ENCODE data around the gene CDC42BPA. TPM values are rescaled to one million over a fixed set of nuclear protein-coding genes. Genes with fewer than 3 reads are reported as not detected.
"Not testable (repeated sequence)": the region's sequence is repeated elsewhere in the genome, so short reads cannot be mapped to it uniquely, and the experiment has no call there.

Gene CDC42BPA
- total RNA-seq, 1 experiment from 2014 or later = 32.0 TPM

DNA sequence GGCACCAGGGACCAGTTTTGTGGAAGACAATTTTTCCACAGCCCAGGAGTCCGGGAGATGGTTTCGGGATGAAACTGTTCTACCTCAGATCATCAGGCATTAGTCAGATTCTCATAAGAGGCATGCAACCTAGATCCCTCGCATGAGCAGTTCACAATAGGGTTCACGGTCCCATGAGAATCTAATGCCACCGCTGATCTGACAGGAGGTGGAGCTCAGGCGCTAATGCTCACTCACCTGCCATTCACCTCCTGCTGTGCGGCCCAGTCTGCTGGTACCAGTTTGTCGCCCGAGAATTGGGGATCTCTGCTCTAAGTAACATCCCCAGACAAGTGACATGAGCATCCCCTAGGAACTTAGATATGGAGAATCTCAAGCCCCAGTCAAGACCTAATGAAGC, 197.5 kb downstream of the CDC42BPA start:
- TF ChIP-seq, protein P1, sequence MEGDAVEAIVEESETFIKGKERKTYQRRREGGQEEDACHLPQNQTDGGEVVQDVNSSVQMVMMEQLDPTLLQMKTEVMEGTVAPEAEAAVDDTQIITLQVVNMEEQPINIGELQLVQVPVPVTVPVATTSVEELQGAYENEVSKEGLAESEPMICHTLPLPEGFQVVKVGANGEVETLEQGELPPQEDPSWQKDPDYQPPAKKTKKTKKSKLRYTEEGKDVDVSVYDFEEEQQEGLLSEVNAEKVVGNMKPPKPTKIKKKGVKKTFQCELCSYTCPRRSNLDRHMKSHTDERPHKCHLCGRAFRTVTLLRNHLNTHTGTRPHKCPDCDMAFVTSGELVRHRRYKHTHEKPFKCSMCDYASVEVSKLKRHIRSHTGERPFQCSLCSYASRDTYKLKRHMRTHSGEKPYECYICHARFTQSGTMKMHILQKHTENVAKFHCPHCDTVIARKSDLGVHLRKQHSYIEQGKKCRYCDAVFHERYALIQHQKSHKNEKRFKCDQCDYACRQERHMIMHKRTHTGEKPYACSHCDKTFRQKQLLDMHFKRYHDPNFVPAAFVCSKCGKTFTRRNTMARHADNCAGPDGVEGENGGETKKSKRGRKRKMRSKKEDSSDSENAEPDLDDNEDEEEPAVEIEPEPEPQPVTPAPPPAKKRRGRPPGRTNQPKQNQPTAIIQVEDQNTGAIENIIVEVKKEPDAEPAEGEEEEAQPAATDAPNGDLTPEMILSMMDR (conservative IDR thresholded peaks at IDR 0.05; ENCODE audit: low read depth, low read length) = no peak
- TF ChIP-seq EZH2phosphoT487 (IDR thresholded peaks at IDR 0.05; ENCODE audit: borderline replicate concordance, low read length) = no peak
- TF ChIP-seq EZH2 (IDR thresholded peaks at IDR 0.05; ENCODE audit: low read length, unreplicated experiment) = no peak
- Histone ChIP-seq H3K27ac (ENCODE audit: low read length) (no peak overlapping the region), H3K27me3 (ENCODE audit: low read length) (no peaks in the 10 kb centered on the region), H3K9ac (ENCODE audit: low read length) (no peak overlapping the region), H3K4me3 (ENCODE audit: low read length) (no peak overlapping the region), H3K9me2 (replicated peaks; ENCODE audit: low read length) (no peaks in the 10 kb centered on the region), H3F3A (ENCODE audit: low read length, unreplicated experiment) (no peaks in the 10 kb centered on the region), H3K4me1 (ENCODE audit: insufficient read depth, low read length) (no peaks in the 10 kb centered on the region), H3K9me3 (ENCODE audit: low read length) (no peaks in the 10 kb centered on the region), H3K4me2 (ENCODE audit: low read length) (no peak overlapping the region), H3K36me3 (ENCODE audit: low read depth, low read length) (no peaks in the 10 kb centered on the region), H2AFZ (ENCODE audit: low read length) (no peak overlapping the region), H3K79me2 (ENCODE audit: low read length) (no peaks in the 10 kb centered on the region), H4K20me1 (ENCODE audit: low read length) (no peaks in the 10 kb centered on the region)
- DNase-seq (no peak), ATAC-seq (no peak)
- intact Hi-C loops (cut with micrococcal nuclease) = no loop called here
- POLR2A ChIA-PET (ENCODE audit: unreplicated experiment) = no interaction called here
- no TSS peak for BruUV-seq (replicated peaks)
- CTCF ChIA-PET = no interaction called here

- Histone ChIP-seq H3K79me2 (ENCODE audit: low read length) (no peaks in the 10 kb centered on the region), H4K20me1 (ENCODE audit: low read length) (no peaks in the 10 kb centered on the region), H3K36me3 (ENCODE audit: low read depth, low read length) (0 out of 2 replicates have a peak, but pooled peaks cover 3% of the 10 kb centered on the region), H3K4me2 (ENCODE audit: low read length) (no peak overlapping the region), H3K4me1 (ENCODE audit: insufficient read depth, low read length) (no peaks in the 10 kb centered on the region), H3K27me3 (ENCODE audit: low read length) (no peaks in the 10 kb centered on the region), H3K9me3 (ENCODE audit: low read length) (no peaks in the 10 kb centered on the region), H2AFZ (ENCODE audit: low read length) (no peak overlapping the region), H3K27ac (ENCODE audit: low read length) (no peak overlapping the region), H3K4me3 (ENCODE audit: low read length) (no peak overlapping the region), H3F3A (ENCODE audit: low read length, unreplicated experiment) (no peaks in the 10 kb centered on the region), H3K9me2 (replicated peaks; ENCODE audit: low read length) (no peaks in the 10 kb centered on the region), H3K9ac (ENCODE audit: low read length) (no peak overlapping the region)
- no peak for TF ChIP-seq EZH2 (IDR thresholded peaks at IDR 0.05; ENCODE audit: low read length, unreplicated experiment)
- TF ChIP-seq, protein P1 (conservative IDR thresholded peaks at IDR 0.05; ENCODE audit: low read depth, low read length) = no peak
- TF ChIP-seq EZH2phosphoT487 (IDR thresholded peaks at IDR 0.05; ENCODE audit: borderline replicate concordance, low read length) = no peak
- ChIA-PET CTCF (no interaction called here), POLR2A (ENCODE audit: unreplicated experiment) (no interaction called here)
- DNase-seq (no peak), ATAC-seq (no peak)
- no TSS peak for BruUV-seq (replicated peaks)
- intact Hi-C loops (cut with micrococcal nuclease) = no loop called here
These were observed 205.8 kb downstream of the CDC42BPA start for GRCh38 chr1:227112538-227112937.

- Histone ChIP-seq H3K79me2 (ENCODE audit: low read length) (no peaks in the 10 kb centered on the region), H3K4me2 (ENCODE audit: low read length) (no peak overlapping the region), H3F3A (ENCODE audit: low read length, unreplicated experiment) (no peaks in the 10 kb centered on the region), H3K36me3 (ENCODE audit: low read depth, low read length) (0 out of 2 replicates have a peak, but pooled peaks cover 3% of the 10 kb centered on the region), H3K4me3 (ENCODE audit: low read length) (no peak overlapping the region), H3K4me1 (ENCODE audit: insufficient read depth, low read length) (no peaks in the 10 kb centered on the region), H3K9me3 (ENCODE audit: low read length) (no peaks in the 10 kb centered on the region), H4K20me1 (ENCODE audit: low read length) (no peaks in the 10 kb centered on the region), H3K27me3 (ENCODE audit: low read length) (no peaks in the 10 kb centered on the region), H3K9ac (ENCODE audit: low read length) (no peak overlapping the region), H3K9me2 (replicated peaks; ENCODE audit: low read length) (no peaks in the 10 kb centered on the region), H2AFZ (ENCODE audit: low read length) (no peak overlapping the region), H3K27ac (ENCODE audit: low read length) (no peak overlapping the region)
- DNase-seq (no peak), ATAC-seq (no peak)
- TF ChIP-seq EZH2phosphoT487 (IDR thresholded peaks at IDR 0.05; ENCODE audit: borderline replicate concordance, low read length) (no peak), EZH2 (IDR thresholded peaks at IDR 0.05; ENCODE audit: low read length, unreplicated experiment) (no peak)
- TF ChIP-seq, protein P1 (conservative IDR thresholded peaks at IDR 0.05; ENCODE audit: low read depth, low read length) = no peak
- CTCF ChIA-PET = no interaction called here
- intact Hi-C loops (cut with micrococcal nuclease) = no loop called here
- POLR2A ChIA-PET (ENCODE audit: unreplicated experiment) = no interaction called here
- no TSS peak for BruUV-seq (replicated peaks)
These were observed 206.5 kb downstream of the CDC42BPA start for GRCh38 chr1:227111782-227112181.

DNA sequence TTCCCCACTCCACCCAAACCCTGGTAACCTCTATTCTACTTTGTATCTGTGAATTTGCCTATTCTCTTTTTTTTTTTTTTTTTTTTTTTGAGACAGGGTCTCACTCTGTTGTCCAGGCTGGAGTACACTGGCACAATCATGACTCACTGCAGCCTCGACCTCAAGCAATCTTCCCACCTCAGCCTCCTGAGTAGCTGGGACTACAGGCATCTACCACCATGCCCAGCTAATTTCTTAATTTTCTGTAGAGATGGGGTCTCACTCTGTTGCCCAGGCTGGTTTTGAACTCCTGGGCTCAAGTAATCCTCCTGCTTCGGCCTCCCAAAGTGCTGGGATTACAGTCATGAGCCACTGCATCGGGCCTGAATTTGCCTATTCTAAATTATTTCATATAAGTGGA, 213.0 kb downstream of the CDC42BPA start:
- intact Hi-C loops (cut with micrococcal nuclease); H3F3A ChIP-seq (ENCODE audit: low read length, unreplicated experiment); H3K4me3 ChIP-seq (ENCODE audit: low read length); H2AFZ ChIP-seq (ENCODE audit: low read length); H3K27me3 ChIP-seq (ENCODE audit: low read length); H3K4me2 ChIP-seq (ENCODE audit: low read length); H3K27ac ChIP-seq (ENCODE audit: low read length); H3K9ac ChIP-seq (ENCODE audit: low read length); H3K79me2 ChIP-seq (ENCODE audit: low read length); BruUV-seq (replicated peaks); H3K9me2 ChIP-seq (replicated peaks; ENCODE audit: low read length); H3K36me3 ChIP-seq (ENCODE audit: low read depth, low read length); H3K4me1 ChIP-seq (ENCODE audit: insufficient read depth, low read length); H3K9me3 ChIP-seq (ENCODE audit: low read length); DNase-seq; ATAC-seq; H4K20me1 ChIP-seq (ENCODE audit: low read length): not testable (repeated sequence)
- CTCF ChIA-PET = interaction anchor here (0.5 kb wide), 1 partner anchor 397 kb away, joined by 6 read pairs; no protein-coding TSS in a partner anchor
- POLR2A ChIA-PET (ENCODE audit: unreplicated experiment) = interaction anchor here (0.6 kb wide), 1 partner anchor 28 kb away, joined by 6 read pairs; no protein-coding TSS in a partner anchor
